Fibroblast of lung (primary cell): ENCODE data around the gene SPC24.

Source experiments
- EZH2 ChIP-seq: IDR thresholded peaks from 2 replicates; pipeline ENCODE4 v1.5.1; 2012; ENCODE audit warnings: low read length, control low read depth, mild to moderate bottlenecking; ENCODE audit errors: missing control alignments
- TF ChIP-seq, protein P1 (sequence below), 2 donors: IDR thresholded peaks in 1 of 2; conservative IDR thresholded peaks in 1 of 2; 1 replicate in 1 of 2; 2 replicates in 1 of 2; pipeline ENCODE4 v1.5.1; 2011 to 2012; ENCODE audit warnings: low read length in 2 of 2, control low read depth in 1 of 2, inconsistent platforms in 1 of 2, low read depth in 1 of 2, mild to moderate bottlenecking in 1 of 2

- TF ChIP-seq EZH2, result no peak
- TF ChIP-seq, protein P1, sequence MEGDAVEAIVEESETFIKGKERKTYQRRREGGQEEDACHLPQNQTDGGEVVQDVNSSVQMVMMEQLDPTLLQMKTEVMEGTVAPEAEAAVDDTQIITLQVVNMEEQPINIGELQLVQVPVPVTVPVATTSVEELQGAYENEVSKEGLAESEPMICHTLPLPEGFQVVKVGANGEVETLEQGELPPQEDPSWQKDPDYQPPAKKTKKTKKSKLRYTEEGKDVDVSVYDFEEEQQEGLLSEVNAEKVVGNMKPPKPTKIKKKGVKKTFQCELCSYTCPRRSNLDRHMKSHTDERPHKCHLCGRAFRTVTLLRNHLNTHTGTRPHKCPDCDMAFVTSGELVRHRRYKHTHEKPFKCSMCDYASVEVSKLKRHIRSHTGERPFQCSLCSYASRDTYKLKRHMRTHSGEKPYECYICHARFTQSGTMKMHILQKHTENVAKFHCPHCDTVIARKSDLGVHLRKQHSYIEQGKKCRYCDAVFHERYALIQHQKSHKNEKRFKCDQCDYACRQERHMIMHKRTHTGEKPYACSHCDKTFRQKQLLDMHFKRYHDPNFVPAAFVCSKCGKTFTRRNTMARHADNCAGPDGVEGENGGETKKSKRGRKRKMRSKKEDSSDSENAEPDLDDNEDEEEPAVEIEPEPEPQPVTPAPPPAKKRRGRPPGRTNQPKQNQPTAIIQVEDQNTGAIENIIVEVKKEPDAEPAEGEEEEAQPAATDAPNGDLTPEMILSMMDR (conservative IDR thresholded peaks at IDR 0.05 in 1 of 2, IDR thresholded peaks at IDR 0.05 in 1 of 2; ENCODE audit: low read depth in 1 of 2, low read length in 2 of 2), result no peak
These were observed 3.1 kb downstream of the SPC24 start for GRCh38 chr19:11152318-11153062.
